Thoracic aorta (tissue), 2 donors: ENCODE results near the gene DOCK4. TPM values are rescaled to one million over a fixed set of nuclear protein-coding genes. Genes with fewer than 3 reads are reported as not detected.

Experiments used
- ATAC-seq: fragments of 150-250 bp; one replicate; pipeline ENCODE4 v1.8.0; 2017; ENCODE audit warnings: low read depth; ENCODE audit not compliant: insufficient number of reproducible peaks, low FRiP score
- DNase-seq: peaks from one replicate; pipeline ENCODE4 v3.0.0-alpha.2; 2020; ENCODE audit warnings: low spot score
- H3K27ac ChIP-seq, 2 donors: fragments of 200-600 bp; sonication (generic); 1 replicate in 1 of 2; 2 replicates in 1 of 2; pipeline ENCODE4 v1.5.1; 2016; ENCODE audit warnings: mild to moderate bottlenecking in 2 of 2, moderate library complexity in 2 of 2
- H3K27me3 ChIP-seq: fragments of 200-600 bp; sonication (generic); replicated peaks from 2 replicates; pipeline ENCODE4 v1.6.0; 2016; ENCODE audit warnings: mild to moderate bottlenecking; ENCODE audit not compliant: insufficient read depth
- H3K36me3 ChIP-seq: fragments of 200-600 bp; sonication (generic); one replicate; pipeline ENCODE4 v1.5.1; 2016
- H3K4me1 ChIP-seq, 2 donors: fragments of 200-600 bp; sonication (generic); 1 replicate in 1 of 2; 2 replicates in 1 of 2; pipeline versions ENCODE4 v1.5.1 to v1.6.0; 2016; ENCODE audit warnings: low read depth in 2 of 2, mild to moderate bottlenecking in 1 of 2; ENCODE audit not compliant: control insufficient read depth in 1 of 2
- H3K4me3 ChIP-seq: fragments of 200-600 bp; sonication (generic); 2 replicates; pipeline ENCODE4 v1.5.1; 2016; ENCODE audit warnings: mild to moderate bottlenecking
- H3K9me3 ChIP-seq: fragments of 200-600 bp; sonication (generic); 2 replicates; pipeline ENCODE4 v1.5.1; 2016
- total RNA-seq, 2 donors: library from RNA; depleted of rRNA; stranded (reverse); fragments of >200 nt; gene quantifications; one replicate each; pipeline versions ENCODE4 v1.1.0 to v1.2.3, GENCODE V29; 2016
- TF ChIP-seq, protein P1 (sequence below): fragments of 200-600 bp; sonication (generic); IDR thresholded peaks from one replicate; pipeline ENCODE4 v1.5.1; 2019; ENCODE audit warnings: antibody characterized with exemption

The DOCK4 gene
- total RNA-seq, 2 donors from 2014 or later: 22.3 to 71.5 TPM

DNA sequence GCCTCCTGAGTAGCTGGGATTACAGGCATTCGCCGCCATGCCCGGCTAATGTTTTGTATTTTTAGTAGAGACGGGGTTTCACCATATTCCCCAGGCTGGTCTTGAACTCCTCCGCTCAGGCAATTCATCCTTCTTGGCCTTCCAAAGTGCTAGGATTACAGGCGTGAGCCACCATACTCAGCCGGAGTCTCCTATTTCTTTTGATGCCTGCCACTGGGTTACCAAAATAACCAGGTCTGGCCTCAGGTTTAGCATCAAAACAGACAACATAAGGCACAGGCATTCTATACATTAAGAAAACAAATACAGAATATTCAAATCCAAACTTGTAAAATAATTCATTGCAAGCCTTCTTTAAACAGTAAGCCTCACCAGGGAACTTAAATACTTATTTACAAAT, 354.1 kb downstream of the DOCK4 start:
- Histone ChIP-seq H3K27me3 (no peaks in the 10 kb centered on the region), H3K9me3 (no peaks in the 10 kb centered on the region), H3K4me3 (no peak overlapping the region), H3K36me3 (no peaks in the 10 kb centered on the region), H3K4me1 (peaks cover 0 to 10% of the 10 kb centered on the region in 2 donors), H3K27ac (no peak overlapping the region)
- DNase-seq (no peak), ATAC-seq (no peak)
- TF ChIP-seq, protein P1, sequence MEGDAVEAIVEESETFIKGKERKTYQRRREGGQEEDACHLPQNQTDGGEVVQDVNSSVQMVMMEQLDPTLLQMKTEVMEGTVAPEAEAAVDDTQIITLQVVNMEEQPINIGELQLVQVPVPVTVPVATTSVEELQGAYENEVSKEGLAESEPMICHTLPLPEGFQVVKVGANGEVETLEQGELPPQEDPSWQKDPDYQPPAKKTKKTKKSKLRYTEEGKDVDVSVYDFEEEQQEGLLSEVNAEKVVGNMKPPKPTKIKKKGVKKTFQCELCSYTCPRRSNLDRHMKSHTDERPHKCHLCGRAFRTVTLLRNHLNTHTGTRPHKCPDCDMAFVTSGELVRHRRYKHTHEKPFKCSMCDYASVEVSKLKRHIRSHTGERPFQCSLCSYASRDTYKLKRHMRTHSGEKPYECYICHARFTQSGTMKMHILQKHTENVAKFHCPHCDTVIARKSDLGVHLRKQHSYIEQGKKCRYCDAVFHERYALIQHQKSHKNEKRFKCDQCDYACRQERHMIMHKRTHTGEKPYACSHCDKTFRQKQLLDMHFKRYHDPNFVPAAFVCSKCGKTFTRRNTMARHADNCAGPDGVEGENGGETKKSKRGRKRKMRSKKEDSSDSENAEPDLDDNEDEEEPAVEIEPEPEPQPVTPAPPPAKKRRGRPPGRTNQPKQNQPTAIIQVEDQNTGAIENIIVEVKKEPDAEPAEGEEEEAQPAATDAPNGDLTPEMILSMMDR: no peak

DNA sequence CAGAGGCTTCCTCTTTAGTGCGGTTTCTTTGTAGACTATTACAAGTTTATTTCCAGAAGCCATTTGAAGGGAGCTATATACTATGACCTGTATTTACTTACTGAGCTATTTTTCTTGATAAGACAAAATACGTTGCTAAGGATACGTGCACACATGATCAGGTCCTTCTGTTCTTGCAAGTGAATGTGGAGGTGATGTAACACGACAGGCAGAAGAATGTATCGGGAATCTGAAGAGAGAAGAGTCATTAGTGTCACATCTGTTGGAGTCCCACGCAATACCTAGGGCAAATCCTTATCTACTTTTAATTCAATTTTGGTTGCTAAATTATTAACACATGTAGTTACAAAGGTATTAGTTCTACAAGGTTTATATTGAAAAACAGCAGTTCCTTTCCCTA, 359.3 kb downstream of the DOCK4 start:
- no peaks in the 10 kb centered on the region for H3K27me3 ChIP-seq
- H3K27ac ChIP-seq: no peak overlapping the region
- TF ChIP-seq, protein P1: no peak
- H3K9me3 ChIP-seq: no peaks in the 10 kb centered on the region
- no peaks in the 10 kb centered on the region for H3K4me1 ChIP-seq
- ATAC-seq: no peak
- H3K36me3 ChIP-seq: no peaks in the 10 kb centered on the region
- H3K4me3 ChIP-seq: no peak overlapping the region
- DNase-seq: no peak

DNA sequence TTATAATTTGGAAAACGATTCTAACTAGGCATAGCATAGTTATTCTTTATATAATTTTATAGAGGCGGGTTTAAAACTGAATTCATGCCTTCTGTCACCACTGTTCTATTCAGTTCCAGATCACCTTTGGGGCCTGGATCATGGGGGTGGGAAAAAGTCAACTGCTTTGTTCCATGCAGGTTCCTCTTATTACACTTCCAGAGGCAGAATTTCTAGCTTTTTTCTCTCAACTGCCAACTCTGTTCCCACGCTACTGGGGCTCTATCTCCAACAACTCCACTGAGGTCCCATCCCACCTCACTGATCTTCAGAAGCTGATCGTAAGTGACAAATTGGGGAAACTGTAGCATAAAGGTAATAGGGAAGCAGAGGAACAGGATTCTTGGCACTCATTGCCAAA, 360.3 kb downstream of the DOCK4 start:
- Histone ChIP-seq H3K9me3 (no peaks in the 10 kb centered on the region), H3K27ac (no peak overlapping the region), H3K4me1 (no peaks in the 10 kb centered on the region), H3K4me3 (no peak overlapping the region), H3K36me3 (no peaks in the 10 kb centered on the region), H3K27me3 (no peaks in the 10 kb centered on the region)
- TF ChIP-seq, protein P1: no peak
- DNase-seq (no peak), ATAC-seq (no peak)

DNA sequence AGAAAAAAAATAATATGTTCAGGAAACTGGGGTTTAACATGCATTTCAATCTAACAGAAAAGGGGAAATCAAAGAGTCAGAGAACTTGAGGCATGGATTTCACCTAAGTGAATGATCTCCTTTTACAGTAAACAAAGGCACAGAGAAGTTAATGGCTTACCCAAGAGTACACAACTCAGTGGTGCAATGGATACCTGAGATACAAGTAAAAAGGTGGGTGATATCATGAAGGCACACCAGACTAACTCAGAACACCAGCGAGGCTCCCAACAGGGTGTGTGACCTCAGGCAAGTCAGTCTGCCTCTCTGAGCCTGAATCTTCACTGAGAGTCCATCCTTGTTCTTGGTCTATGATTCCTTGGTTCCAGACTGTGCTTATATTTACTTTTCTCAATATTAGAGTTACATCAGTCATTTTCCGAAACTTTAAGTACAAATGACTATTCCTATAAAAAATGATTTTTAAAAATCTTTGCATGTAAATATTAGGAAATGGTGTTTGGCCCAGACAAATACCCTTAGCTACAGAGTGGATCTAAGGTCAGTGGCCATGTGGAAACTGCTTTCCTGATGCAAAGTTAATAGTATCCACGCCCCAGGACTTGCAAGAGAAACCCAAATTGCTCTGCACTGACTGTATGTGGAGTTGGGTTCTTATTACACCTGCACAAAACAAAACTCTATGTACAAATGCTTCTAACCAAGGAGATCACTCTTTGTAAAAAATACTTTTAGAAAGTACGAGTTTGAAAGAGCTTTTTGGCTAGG, 361.1 kb downstream of the DOCK4 start:
- Histone ChIP-seq H3K4me1 (no peaks in the 10 kb centered on the region), H3K36me3 (no peaks in the 10 kb centered on the region), H3K4me3 (no peak overlapping the region), H3K27me3 (no peaks in the 10 kb centered on the region), H3K27ac (no peak overlapping the region), H3K9me3 (no peaks in the 10 kb centered on the region)
- TF ChIP-seq, protein P1: no peak
- DNase-seq: no peak
- ATAC-seq: no peak

DNA sequence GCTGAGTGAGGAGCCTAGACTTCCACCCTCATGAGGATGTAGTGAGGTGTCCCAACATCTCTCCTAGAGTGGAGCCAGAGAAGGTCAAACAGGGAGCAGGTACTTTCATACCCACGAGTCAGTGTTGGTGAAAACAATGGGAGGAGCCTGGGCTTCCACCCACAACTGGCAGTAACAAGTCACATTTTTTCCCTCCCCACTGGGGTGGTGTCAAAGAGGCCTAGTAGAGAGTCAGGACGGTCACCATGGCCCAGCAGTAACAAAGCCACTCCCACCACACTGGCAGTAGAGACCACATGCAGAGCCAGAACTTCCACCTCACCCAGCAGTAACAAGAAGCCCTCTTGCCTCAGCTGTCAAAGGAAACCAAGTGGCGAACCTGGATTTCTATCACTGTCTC, 363.7 kb downstream of the DOCK4 start:
- Histone ChIP-seq H3K27ac (no peak overlapping the region), H3K27me3 (no peaks in the 10 kb centered on the region), H3K4me3 (no peak overlapping the region), H3K4me1 (no peaks in the 10 kb centered on the region), H3K9me3 (no peaks in the 10 kb centered on the region), H3K36me3 (no peaks in the 10 kb centered on the region)
- ATAC-seq (no peak), DNase-seq (no peak)
- TF ChIP-seq, protein P1: no peak
